ENCODE measurements around the gene FSTL5. TPM values are rescaled to one million over a fixed set of nuclear protein-coding genes. Genes with fewer than 3 reads are reported as not detected.

FSTL5 gene
- total and polyA plus RNA-seq, 2 of the 8 experiments (the other 6 are each of a cell fraction or from before 2014, with no cell fraction given) = 0.09 to 0.32 TPM

GRCh38 chr4:161585011-161585410 is 578.8 kb downstream of the FSTL5 start:
- TF ChIP-seq MAX (IDR thresholded peaks at IDR 0.05) (no peak), TEAD4 (IDR thresholded peaks at IDR 0.05; ENCODE audit: low read depth, low read length) (no peak), SIX5 (IDR thresholded peaks at IDR 0.05; ENCODE audit: low read depth, low read length) (no peak), BRCA1 (IDR thresholded peaks at IDR 0.05; ENCODE audit: low read depth, low read length) (no peak), TAF1 (IDR thresholded peaks at IDR 0.05; ENCODE audit: low read depth, low read length) (no peak), CREB1 (IDR thresholded peaks at IDR 0.05) (no peak), NRF1 (IDR thresholded peaks at IDR 0.05; ENCODE audit: low read depth, low read length) (no peak), FOSL1 (IDR thresholded peaks at IDR 0.05; ENCODE audit: insufficient read depth, low read depth, low read length) (no peak)
- no peak overlapping the region for H2BK15ac ChIP-seq (ENCODE audit: low read length)
- FAIRE-seq = no peak
- H3K9ac ChIP-seq (replicated peaks in 1 of 4; ENCODE audit: extremely low read depth in 1 of 4, low read depth in 3 of 4, low read length in 3 of 4) = no peak overlapping the region
- no peaks in the 10 kb centered on the region for H4K20me1 ChIP-seq (replicated peaks in 1 of 2; ENCODE audit: control insufficient read depth in 1 of 2, insufficient read depth in 2 of 2, low read length in 2 of 2)
- H3K56ac ChIP-seq (replicated peaks; ENCODE audit: insufficient read length, low read depth, low read length) = no peak overlapping the region
- H3K27me3 ChIP-seq (replicated peaks in 1 of 4; ENCODE audit: control insufficient read depth in 3 of 4, extremely low read depth in 1 of 4, insufficient read depth in 3 of 4, low read length in 3 of 4) = no peaks in the 10 kb centered on the region
- no peak overlapping the region for H3K27ac ChIP-seq (ENCODE audit: low read depth, low read length)
- H3K36me3 ChIP-seq (ENCODE audit: control insufficient read depth in 2 of 4, insufficient read depth in 4 of 4, low read length in 3 of 4) = no peaks in the 10 kb centered on the region
- H3K23me2 ChIP-seq (ENCODE audit: low read depth, low read length) = no peaks in the 10 kb centered on the region
- H3K4ac ChIP-seq (replicated peaks; ENCODE audit: insufficient read length, low read depth, low read length) = no peak overlapping the region
- no peak overlapping the region for H3K23ac ChIP-seq (ENCODE audit: insufficient read length)
- H3K79me2 ChIP-seq (ENCODE audit: control insufficient read depth in 1 of 2, insufficient read depth in 2 of 2, low read length in 2 of 2) = no peaks in the 10 kb centered on the region
- no peaks in the 10 kb centered on the region; a peak in 1 of 7 replicates for H3K4me1 ChIP-seq (replicated peaks in 1 of 4; ENCODE audit: control insufficient read depth in 3 of 4, insufficient read depth in 4 of 4, low read length in 3 of 4)
- H3K4me3 ChIP-seq (ENCODE audit: extremely low read depth in 1 of 4, insufficient read depth in 2 of 4, low read depth in 3 of 4, low read length in 4 of 4) = no peak overlapping the region
- H3K9me3 ChIP-seq (ENCODE audit: insufficient read depth in 2 of 2, low read depth in 1 of 2, low read length in 1 of 2) = no peaks in the 10 kb centered on the region
- DNase-seq (ENCODE audit: low read depth in 1 of 2, low spot score in 2 of 2) = no peak
- no peak overlapping the region for H2BK120ac ChIP-seq (replicated peaks; ENCODE audit: low read depth, low read length)
- no peak overlapping the region for H2BK20ac ChIP-seq (ENCODE audit: low read length)
- no peak overlapping the region for H3K14ac ChIP-seq (ENCODE audit: insufficient read length)
- H3K79me1 ChIP-seq (ENCODE audit: low read depth, low read length) = no peaks in the 10 kb centered on the region
- ChIA-PET CTCF (ENCODE audit: partially characterized antibody) (no interaction called here), POLR2A (ENCODE audit: partially characterized antibody) (no interaction called here)
- H2BK12ac ChIP-seq (ENCODE audit: low read depth, low read length) = no peak overlapping the region
- no peak overlapping the region for H2AK5ac ChIP-seq (ENCODE audit: low read depth, low read length)
- no peak overlapping the region for H3K4me2 ChIP-seq (ENCODE audit: insufficient read depth in 1 of 2, low read depth in 2 of 2, low read length in 2 of 2)
- H4K91ac ChIP-seq (replicated peaks; ENCODE audit: insufficient read length, low read length) = no peak overlapping the region
- no peak overlapping the region for H4K8ac ChIP-seq (ENCODE audit: extremely low read depth, insufficient read depth, low read length)
- H2BK5ac ChIP-seq (ENCODE audit: low read depth, low read length) = no peak overlapping the region
- no peak overlapping the region for H3K18ac ChIP-seq (ENCODE audit: extremely low read depth, low read length)
- WGBS, 2 experiments (ENCODE audit: extremely low coverage in 1 of 2, insufficient coverage in 1 of 2, insufficient read length in 1 of 2, insufficient replicate concordance in 2 of 2, low coverage in 1 of 2, low lambda C conversion rate in 2 of 2, missing lambda C conversion rate in 1 of 2) = 69% methylated on average over 6 of the region's 6 CpGs; no CpG with 5 or more reads in 1 of the 2 experiments
- H4K5ac ChIP-seq (ENCODE audit: insufficient read length, low read depth, low read length) = no peak overlapping the region
- no peak overlapping the region; the same call in 1 of the 2 replicates for H2AFZ ChIP-seq (ENCODE audit: low read length)

All from H1 (cell line).